Measurements from ENCODE around the gene BCL2L1. TPM values are rescaled to one million over a fixed set of nuclear protein-coding genes. Genes with fewer than 3 reads are reported as not detected.
A peak's percentile ranks its signal among the peaks of the same experiment; 100 is the strongest.
"Not testable (repeated sequence)": the region's sequence is repeated elsewhere in the genome, so short reads cannot be mapped to it uniquely, and the experiment has no call there.

The BCL2L1 gene
- total RNA-seq, 1 donor from 2014 or later, result 42.5 TPM

GRCh38 chr20:31680286-31681127, 42.2 kb downstream of the BCL2L1 start:
- intact Hi-C loops (cut with DNase I), result no loop called here
- DNase-seq (ENCODE audit: low spot score), result no peak

DNA sequence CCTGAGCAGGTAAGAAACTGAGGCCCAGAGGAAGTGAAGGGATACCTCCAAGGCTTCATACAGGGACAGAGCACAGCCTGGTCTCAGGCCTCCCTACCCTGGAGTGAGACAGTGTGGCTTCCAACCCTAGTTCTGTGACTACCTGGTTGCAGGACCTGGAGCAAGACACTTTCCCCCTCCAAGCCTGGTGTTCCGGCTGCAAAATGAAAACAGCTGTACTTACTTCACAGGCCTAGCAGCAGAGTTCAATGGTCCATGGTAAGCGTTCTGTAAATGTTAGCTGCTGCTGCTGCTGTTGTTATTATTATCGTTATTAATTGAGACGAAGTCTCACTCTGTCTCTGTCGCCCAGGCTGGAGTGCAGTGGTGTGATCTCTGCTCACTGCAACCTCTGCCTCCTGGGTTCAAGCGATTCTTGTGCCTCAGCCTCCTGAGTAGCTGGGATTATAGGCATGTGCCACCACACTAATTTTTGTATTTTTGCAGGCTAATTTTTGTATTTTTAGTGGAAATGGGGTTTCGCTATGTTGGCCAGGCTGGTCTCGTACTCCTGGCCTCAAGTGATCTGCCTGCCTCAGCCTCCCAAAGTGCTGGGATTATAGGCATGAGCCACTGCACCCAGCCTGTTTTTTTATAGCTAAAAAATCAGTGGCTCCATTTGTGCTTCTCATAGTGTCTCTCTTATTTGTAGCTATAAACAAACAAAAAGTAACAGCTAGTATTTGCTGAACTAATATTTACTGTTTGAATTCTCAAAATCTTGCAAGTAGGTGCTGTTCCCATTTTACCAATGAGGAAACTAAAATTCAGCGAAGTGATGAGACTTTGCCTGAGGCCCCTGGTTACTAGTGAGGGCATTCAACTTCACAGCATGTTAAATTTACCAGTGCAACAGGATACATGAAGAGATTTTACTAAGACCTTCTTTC, 43.0 kb downstream of the BCL2L1 start:
- intact Hi-C loops (cut with DNase I), result no loop called here
- DNase-seq (ENCODE audit: low spot score), result no peak

GRCh38 chr20:31678389-31679356, 44.0 kb downstream of the BCL2L1 start:
- intact Hi-C loops (cut with DNase I), result no loop called here
- DNase-seq (ENCODE audit: low spot score), result no peak

DNA sequence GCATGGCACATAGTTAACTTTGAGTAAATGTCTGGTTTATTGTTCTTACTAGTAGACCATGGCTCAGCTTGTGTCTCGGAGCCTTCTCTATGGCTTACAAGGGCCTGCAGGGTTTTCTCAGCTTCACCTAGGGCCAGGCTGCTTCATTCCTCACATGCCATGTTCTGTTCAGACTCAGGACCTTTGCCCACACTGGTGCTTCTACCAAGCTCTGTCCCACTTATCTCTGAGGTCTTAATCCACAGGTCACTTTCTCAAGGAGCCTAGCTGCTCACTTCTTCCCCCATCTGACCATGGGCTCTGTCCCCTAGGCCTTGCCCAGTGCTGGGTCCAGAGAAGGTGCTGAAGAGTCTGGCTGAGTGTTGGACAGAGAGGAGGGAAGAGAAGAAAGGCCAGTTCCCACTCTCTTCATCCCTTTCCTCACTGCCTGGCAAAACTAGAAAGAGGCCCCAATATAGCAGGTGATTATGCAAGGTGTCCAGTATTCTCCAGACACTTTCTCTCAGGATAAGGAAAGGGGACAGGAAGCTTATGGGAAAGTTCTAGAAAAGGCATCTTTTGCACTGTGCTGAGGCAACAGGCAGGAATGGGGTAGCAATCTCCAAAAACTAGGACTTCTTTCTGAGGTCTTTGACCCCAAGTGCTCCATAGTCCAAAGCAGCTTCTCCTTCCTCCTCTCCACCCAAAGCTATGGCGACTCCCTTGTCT, 45.0 kb downstream of the BCL2L1 start:
- no peak for DNase-seq (ENCODE audit: low spot score)
- intact Hi-C loops (cut with DNase I), result no loop called here

GRCh38 chr20:31676609-31676989, 46.1 kb downstream of the BCL2L1 start:
- intact Hi-C loops (cut with DNase I), result no loop called here
- no peak for DNase-seq (ENCODE audit: low spot score)

DNA sequence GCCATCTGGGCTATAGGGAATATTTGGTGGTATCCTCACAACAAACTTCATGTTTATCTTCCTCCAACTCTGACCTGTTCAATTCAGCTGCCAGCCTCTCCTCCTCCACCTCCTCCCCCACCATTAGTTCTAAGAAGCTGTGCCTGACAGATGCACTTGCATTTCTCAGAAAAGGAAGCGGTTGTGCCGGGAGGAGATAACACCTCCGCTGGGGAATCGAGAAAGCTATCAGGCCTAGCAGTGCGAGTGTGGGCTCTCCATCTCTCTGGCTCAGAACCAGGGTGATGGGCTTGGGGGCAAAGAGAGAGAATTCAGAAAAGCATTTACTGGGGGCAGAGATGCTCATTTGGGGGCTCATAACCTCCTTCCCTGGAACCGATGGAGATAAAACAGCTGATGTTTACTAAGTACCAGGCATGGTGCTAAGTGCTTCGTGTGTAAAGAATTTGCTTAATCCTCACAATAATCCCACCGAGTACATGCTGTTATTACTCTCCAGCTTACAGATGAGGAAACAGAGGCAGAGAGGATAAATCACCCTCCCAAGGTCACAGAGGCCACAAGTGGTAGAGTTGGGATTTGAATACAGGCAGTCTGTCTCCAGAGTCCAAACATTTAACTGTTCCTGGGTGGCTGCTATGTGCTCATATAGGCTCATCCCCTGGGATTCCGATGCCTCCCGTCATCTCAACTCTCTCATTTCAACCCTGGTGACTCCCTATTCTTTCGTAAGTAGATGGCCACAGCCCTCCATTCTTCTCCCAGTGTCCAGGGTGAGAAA, 46.6 kb downstream of the BCL2L1 start:
- intact Hi-C loops (cut with DNase I), result no loop called here
- no peak for DNase-seq (ENCODE audit: low spot score)

GRCh38 chr20:31674895-31675827, 47.5 kb downstream of the BCL2L1 start:
- intact Hi-C loops (cut with DNase I), result no loop called here
- DNase-seq (ENCODE audit: low spot score), result peak; percentile 91

DNA sequence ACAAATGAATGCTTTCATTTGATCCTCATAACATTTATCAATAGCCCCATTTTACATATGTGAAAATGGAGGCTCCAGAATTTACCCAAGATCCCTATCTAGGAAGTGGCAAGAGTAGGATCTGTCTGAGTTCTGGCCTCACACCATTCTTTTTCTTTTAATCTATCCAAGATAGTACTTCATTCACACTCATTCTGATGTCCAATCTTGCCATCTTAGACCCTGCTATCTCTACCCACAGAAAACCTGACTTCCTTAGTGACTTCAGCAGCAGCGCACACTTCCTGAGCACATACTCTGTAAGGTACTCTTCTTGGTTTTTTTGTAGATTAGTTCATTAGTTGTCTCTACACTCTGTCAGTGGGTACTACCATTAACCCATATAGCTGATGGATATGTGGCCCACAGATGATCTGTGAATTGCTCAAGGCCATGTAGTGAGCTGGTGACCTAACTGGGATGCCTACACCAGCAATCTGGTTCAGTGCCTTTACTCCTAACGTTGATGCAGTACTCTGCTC, 48.7 kb downstream of the BCL2L1 start:
- intact Hi-C loops (cut with DNase I), result no loop called here
- DNase-seq (ENCODE audit: low spot score), result no peak

DNA sequence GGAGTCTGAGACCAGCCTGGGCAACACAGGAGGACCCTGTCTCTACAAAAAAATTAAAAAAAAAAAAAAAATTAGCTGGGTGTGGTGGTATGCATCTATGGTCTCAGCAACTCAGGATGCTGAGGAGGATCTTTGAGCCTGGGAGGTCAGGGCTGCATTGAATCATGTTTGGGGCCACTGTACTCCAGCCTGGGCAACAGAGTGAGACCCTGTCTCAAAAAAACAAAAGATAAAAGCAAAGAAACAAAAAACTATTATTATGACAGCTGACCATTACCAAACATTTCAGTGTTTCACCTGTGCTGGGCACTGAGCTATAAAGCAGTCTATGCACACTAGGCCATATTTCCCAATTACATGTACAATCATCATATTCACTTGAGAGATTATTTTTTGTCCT, 49.2 kb downstream of the BCL2L1 start:
- no peak for DNase-seq (ENCODE audit: low spot score)
- intact Hi-C loops (cut with DNase I), result no loop called here

GRCh38 chr20:31671324-31671723, 51.3 kb downstream of the BCL2L1 start:
- DNase-seq (ENCODE audit: low spot score), result no peak
- intact Hi-C loops (cut with DNase I), result no loop called here

DNA sequence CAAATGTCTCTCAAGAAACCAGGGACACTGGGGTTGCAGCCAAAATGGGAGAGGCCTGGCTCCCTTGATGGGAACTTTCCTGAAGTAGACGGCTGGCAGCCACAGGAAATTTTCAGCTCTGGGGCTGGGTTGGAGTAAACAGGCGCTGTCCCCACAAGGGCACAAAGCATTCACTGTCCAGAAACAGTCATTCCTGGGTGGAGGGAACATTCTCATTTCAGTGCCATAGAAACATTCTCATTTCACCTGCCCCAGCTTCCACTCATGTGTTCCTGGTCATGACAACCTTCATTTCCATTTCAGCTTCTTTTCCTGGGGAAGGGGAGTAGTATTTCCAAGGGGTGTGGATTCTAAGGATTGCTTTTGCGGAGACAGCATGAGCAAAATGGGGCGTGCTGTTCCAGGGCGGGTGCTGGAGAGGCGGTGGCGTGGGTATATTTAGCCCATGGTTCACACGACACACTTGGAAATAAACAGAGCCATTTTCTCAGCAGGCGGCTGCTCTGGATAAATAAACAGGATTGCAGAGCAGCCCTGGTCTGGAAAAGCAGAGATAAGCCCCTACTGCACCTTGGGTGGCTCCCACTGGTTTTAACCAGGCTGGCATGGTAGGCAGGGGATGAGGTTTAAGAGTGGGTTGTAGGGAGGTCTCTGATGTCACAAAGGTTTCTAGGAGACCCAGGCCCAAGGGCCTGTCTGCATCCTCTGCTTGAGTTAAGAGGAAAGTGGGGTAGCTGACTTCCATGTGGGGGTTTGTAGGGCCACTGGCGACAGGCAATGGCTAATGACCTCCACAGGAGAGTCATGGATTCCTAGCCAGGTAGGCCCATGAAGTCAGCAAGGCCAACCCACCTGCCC, 52.1 kb downstream of the BCL2L1 start:
- DNase-seq (ENCODE audit: low spot score), result peak; percentile 82
- intact Hi-C loops (cut with DNase I), result no loop called here

DNA sequence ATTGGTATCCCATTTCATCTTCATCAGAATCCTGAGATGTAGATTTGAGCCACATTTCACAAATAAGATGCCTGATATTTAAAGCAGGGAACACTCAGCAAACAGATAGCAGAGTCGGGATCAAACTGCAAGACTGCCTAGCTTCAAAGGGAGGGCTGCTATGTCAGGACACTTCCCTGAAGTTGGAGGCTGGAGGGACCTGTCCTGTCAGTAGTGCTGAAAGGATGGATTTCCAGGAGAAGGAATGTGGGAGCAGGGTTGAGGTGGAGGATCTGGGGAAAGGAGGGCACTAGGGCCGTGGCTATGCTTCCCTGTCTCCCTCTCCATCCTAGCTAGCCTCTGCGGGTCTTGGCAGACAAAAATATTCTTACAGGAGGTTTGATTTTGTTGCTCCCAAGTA, 52.8 kb downstream of the BCL2L1 start:
- no peak for DNase-seq (ENCODE audit: low spot score)
- intact Hi-C loops (cut with DNase I), result loop anchor here (10.0 kb wide), 1 partner anchor 165 kb away; no protein-coding TSS in a partner anchor

- intact Hi-C loops (cut with DNase I), result loop anchor here (10.0 kb wide), 1 partner anchor 166 kb away; no protein-coding TSS in a partner anchor
- not testable (repeated sequence) for DNase-seq (ENCODE audit: low spot score)
Measured at GRCh38 chr20:31668944-31669343, 53.7 kb downstream of the BCL2L1 start.

GRCh38 chr20:31667315-31668285, 55.1 kb downstream of the BCL2L1 start:
- no peak for DNase-seq (ENCODE audit: low spot score)
- intact Hi-C loops (cut with DNase I), result loop anchor here (10.0 kb wide), 1 partner anchor 167 kb away; no protein-coding TSS in a partner anchor
